Subcutaneous adipose tissue (tissue), 4 donors: ENCODE measurements around the gene CIB2. TPM values are rescaled to one million over a fixed set of nuclear protein-coding genes. Genes with fewer than 3 reads are reported as not detected.

ENCODE experiments used
- total RNA-seq, 4 donors: library from RNA; depleted of rRNA; stranded (reverse); fragments of >200 nt; gene quantifications; one replicate each; pipeline ENCODE4 v1.1.0, GENCODE V29; 2016
- TF ChIP-seq, protein P1 (sequence below): fragments of 450-650 bp; IDR thresholded peaks from one replicate; pipeline ENCODE4 v1.5.1; 2016; ENCODE audit warnings: low read depth, mild to moderate bottlenecking, control low read depth, antibody characterized with exemption, moderate library complexity

The CIB2 gene
- total RNA-seq, 4 donors from 2014 or later, result 3.2 to 6.4 (median 5.9) TPM

DNA sequence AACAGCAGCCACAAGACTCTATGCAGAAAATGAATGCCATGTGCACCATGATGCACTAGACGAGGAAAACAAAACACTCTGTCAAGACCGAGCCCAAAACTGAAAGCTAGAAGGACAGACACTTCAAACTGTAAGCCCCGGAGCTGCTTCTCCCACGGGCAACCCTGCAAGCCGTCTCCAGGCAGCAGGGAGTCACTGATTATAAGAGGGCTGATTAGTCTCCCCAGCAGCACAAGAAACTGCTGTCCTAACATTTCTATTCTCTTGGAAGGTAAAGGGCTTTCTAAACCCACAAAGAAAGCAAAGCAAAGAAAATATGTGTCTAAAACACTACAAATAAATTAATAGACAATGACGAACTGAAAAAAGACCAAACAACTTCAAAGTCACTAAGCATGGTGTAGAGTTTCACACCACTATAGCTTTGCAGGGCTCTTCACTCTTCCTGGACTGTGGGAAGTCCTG, 69.2 kb downstream of the CIB2 start:
- TF ChIP-seq, protein P1, sequence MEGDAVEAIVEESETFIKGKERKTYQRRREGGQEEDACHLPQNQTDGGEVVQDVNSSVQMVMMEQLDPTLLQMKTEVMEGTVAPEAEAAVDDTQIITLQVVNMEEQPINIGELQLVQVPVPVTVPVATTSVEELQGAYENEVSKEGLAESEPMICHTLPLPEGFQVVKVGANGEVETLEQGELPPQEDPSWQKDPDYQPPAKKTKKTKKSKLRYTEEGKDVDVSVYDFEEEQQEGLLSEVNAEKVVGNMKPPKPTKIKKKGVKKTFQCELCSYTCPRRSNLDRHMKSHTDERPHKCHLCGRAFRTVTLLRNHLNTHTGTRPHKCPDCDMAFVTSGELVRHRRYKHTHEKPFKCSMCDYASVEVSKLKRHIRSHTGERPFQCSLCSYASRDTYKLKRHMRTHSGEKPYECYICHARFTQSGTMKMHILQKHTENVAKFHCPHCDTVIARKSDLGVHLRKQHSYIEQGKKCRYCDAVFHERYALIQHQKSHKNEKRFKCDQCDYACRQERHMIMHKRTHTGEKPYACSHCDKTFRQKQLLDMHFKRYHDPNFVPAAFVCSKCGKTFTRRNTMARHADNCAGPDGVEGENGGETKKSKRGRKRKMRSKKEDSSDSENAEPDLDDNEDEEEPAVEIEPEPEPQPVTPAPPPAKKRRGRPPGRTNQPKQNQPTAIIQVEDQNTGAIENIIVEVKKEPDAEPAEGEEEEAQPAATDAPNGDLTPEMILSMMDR, result no peak

DNA sequence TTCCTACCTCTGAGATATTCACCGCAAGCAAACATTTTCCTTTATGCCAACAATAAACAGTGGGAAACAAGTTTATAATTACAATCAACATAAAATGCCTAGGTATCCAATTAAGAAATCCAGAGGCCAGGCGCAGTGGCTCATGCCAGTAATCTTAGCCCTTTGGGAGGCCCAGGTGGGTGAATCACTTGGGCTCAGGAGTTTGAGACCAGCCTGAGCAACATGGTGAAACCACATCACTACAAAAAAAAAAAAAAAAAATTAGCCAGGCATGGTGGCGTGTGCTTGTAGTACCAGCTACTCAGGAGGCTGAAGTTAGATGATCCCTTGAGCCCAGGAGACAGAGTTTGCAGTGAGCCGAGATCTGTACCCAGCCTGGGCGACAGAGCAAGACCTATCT, 71.0 kb downstream of the CIB2 start:
- TF ChIP-seq, protein P1, result no peak

DNA sequence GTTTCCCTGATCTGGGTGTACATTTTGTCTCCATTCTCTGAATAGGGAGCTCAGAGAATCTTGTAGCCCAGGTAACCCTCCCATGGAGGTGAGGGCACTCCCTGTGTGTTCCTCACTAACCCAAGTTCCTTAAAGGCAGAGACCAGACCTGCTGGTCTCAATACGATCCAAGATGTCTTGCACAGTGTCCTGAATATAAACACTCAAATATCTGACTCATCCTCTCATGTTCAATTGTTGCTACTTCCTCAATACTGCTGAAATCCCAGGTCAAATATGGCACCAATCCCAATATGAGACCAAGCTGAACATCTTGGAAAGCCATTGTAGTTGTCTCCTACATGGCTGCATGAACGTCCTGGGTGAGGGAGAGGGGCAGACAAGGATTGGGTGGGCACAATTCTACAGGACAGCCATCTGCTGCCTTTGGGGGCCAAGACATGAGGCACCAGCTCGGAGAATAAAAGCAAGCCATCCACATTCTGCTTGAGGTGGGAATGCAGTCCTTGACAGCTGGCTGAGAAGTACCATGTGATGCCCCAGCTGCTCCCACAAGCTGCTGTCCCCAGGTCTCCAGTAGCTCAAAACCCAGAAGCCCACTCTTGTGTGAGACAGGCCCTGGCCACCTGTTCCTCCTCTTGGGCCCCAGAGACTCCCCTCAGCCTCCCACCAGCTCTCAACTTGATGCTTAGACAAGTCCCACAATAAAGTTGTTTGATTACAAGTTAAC, 72.0 kb downstream of the CIB2 start:
- TF ChIP-seq, protein P1, result no peak

DNA sequence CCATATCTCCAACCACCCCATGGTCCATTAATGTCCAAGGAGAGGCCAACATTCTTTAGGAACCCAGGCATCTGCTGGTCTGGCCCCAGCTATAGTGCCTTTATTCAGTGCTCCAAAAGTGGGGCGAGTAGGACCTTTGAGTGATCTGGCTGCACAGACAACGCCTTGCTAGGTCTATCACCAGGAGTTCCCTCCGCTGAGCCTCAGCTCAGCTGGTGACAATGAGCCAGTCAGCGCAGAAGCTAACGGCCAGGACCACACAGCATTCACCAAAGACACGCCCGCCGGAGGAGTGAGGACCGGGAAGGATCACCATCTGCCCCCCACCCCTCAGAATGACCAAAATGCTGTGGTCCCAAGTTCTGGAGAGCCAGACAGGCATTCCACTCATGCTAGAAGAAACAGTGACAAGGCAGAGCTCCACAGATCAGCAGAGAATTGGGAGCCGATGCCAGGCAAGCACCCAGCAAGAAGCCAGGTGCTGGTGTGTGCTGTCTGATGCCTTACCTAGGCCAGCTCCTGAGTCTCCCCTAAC, 72.8 kb downstream of the CIB2 start:
- TF ChIP-seq, protein P1, result no peak

DNA sequence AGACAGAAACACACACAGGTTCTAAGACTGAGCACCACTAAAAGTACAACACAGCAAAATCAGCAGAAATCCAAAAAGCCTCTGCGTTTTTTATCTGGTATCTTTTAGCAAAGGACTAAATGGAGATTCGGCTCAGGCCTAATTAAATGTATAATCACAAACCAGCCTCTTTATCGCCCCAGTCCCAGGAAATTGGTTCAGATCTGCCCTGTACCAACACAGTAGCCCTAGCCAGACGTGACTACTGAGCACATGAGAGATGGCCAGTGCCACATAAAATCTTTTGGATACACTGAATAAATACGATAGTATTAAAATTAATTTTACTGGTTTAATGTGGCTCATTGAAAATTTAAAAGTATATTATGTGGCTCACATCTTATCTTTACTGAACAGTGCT, 73.4 kb downstream of the CIB2 start:
- TF ChIP-seq, protein P1, result no peak

DNA sequence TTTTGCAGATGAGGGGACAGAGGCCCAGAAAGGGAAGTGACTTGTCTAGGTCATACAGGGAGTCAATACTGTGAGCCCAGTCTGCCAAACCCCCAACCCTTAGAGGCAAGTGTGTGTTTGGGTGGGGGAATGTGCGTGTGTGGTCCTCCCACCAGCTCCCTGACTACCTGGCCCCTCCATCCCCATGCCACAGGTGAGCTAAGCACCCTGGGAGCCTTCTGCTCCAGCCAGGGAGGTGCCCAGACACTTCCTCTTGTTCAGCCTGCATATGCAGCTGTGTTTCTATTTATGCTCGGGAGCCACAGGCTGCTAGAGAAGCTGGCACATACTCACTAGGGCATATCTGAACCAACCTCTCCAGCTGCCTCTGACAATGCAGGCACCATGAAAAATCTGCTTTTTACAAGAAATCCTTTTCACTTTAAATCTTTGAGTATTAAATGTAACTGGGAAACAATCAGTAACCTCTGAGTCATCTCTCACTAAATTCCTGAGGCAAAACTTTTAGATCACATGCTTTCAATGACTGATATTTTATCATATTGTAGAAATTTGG, 74.5 kb downstream of the CIB2 start:
- TF ChIP-seq, protein P1, result no peak

DNA sequence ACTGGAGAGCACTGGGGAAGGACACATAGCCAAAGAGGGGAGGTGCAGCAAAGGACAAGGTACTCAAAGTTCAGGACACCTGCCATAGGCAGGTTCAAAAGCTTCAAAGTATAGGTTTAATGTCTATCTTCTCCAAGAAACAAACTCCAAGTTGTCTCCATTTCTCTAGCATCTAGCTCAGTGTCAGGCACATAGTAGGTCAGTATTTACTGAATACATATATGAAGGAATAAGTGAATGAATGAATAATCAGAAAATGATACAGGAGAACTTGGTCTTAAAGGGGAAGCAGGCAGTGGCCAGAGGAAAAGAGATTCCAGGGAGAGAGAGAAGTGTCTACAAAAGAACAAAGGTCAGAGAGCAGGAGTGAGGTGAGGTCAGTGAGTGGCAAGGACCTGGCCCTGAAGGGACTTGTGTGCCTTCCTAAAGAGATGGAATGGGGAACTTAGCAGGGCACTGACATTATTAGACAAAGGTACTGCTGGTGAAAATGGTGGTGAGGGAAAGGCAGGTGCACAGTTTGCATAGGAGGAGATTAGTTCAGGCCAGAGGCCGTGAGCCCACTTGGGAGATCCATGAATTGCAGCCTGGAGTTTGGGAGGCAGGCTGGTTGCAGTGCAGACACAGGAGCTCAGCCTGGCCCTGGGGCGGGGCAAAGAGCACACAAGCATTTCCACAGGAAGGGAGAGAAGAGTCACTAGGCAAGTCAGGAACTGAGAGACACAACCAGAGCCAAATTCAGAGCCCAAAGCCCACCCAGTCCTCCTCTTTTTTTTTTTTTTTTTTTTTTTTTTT, 75.1 kb downstream of the CIB2 start:
- TF ChIP-seq, protein P1, result no peak
